GM19328 (cell line): Measurements from ENCODE around the gene ZC2HC1C.

Experiments used
- ATAC-seq: cut with Tn5 transposase; IDR thresholded peaks from one replicate; pipeline ENCODE4 v1.9.1; 2021; ENCODE audit warnings: mild to moderate bottlenecking, moderate library complexity; ENCODE audit not compliant: unreplicated experiment

ZC2HC1C gene, protein sequence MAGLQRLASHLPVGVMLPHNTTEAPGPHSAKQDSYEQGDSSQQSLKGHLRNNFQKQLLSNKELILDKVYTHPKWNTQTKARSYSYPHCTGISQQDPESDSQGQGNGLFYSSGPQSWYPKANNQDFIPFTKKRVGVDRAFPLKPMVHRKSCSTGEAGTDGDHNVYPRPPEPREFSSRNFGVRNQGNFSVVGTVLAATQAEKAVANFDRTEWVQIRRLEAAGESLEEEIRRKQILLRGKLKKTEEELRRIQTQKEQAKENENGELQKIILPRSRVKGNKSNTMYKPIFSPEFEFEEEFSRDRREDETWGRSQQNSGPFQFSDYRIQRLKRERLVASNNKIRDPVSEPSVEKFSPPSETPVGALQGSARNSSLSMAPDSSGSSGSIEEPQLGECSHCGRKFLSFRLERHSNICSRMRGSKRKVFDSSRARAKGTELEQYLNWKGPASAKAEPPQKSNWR

DNA sequence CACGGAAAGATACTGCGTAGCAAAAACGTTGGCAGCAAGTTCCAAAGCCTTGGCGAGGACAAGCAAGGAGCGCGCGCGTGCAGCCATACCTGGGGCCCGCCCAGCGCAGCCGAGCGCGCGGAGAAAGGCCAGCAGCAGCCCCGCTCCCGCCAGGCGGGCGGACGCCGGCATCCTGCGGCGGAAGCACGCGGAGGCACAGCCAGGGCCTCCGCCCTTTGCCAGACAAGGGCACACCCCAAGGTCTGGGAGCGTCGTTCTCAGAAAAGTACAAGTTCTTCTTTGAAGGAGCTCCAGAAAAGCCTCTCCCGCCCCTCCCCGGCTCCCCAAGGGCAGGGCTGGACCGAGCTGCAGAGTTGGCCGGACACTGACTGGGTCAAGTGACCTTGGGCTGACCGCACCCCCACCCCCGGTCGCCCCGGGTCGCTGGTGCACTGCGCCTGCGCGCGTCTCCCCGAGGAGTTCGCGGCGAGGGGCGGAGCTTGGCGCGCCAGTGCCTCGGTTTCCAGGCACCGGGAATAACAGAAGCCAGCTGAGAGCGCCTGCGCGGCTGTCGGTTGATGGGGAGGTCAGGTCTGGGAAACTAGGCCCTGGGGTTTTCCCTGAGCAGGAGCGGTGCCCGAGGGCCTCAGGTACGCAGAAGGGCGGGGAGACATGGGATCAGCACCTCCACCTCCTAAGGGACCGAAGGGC is at the start of gene ZC2HC1C:
TSS of gene ZC2HC1C (plus strand) at position 521 of the 690 bp plus-strand sequence. CDS start 933 bp downstream, outside the sequence.
- peak; percentile 60 for ATAC-seq

DNA sequence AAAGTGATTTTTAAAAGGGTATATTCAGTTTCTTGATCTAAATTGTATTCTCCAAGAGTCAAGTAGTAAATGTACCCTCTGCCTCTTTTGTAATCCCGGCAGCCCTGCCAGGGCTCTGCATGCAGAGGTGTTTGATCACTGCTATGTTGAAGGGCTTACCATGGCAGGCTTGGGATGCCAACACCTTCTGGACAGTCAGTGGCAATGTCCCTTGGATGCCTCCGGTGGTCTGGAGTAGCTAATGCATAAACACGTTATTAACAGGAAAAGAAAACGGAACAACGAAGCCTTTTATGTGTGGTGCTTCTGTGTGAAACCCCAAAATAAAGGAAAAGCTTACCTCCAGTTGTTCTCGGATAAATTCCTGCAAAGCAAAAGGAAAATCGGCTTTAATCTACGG is 46.8 kb upstream of the ZC2HC1C start:
- no peak for ATAC-seq

DNA sequence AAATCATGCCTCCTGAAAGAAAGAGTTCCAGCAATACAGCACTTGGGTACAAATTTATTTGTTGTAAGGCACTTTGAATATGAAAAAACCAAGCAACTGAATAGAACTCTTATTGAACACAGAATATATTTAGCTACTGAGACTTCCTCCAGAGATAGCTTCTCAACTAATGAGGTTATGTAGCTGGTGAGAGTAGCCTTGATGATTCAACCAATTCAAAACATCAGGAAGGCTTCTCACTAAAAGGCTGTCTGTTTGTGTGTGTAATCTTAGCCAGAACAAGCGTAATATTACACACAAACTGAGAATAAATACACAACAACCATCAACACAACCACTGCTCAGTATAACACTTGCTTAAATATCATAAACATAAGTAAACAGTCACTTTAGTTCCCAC is 46.3 kb upstream of the ZC2HC1C start:
- no peak for ATAC-seq

DNA sequence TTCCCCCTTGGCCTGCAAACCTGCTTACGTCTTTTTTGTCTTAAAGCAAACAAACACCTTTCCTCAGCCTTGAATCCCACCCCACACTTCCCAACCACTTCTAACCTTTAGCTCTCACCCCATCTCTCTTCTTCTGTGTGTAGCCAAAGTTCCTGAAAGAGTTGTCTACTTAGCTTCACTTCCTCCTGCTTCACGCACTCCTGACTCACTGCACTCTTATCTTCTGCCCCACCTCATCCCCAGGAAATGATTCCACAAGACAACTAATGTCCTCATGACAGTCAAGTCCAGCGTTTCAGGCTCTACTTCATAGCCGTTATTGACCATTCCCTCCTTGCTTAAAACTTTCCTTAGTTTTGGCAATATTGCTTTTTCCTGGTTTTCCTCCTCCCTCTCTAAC is 44.4 kb upstream of the ZC2HC1C start:
- no peak for ATAC-seq

DNA sequence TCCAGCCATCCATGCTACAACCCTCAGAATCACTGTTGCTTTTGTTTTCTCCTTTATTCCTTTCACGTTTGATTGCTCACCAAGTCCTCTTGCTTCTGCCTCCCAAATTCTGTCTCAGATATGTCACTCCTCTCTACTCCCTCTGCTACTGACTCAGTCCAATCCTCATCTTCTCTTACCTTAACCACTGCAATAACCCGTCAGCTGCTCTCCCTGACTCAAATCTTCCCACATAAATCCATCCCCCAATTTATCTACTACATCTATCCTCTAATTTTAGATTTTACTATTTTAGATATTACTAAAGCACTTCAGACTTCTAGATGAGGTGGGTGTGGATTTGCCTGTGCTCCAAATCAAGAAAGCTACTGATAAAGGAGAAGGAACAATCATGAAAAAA is 43.6 kb upstream of the ZC2HC1C start:
- ATAC-seq = no peak

DNA sequence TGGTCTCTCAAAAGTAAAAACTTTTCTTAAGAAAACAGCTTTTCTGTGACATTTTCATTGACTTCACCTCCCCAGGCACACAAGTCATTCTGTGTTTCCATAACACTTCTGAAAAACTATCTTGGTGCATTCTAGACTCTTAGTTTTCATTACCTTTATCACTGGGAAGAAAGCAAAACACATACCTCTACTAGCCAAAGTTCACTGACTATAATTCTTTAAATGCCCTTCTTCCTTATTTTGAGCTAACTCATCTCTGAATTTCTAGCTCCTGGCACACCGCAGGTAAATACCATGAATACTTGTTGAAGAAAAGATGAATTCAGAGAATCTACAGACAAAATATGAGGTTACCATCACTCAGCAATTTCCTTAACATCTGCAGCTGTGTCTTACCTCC is 39.3 kb upstream of the ZC2HC1C start:
- ATAC-seq = no peak

DNA sequence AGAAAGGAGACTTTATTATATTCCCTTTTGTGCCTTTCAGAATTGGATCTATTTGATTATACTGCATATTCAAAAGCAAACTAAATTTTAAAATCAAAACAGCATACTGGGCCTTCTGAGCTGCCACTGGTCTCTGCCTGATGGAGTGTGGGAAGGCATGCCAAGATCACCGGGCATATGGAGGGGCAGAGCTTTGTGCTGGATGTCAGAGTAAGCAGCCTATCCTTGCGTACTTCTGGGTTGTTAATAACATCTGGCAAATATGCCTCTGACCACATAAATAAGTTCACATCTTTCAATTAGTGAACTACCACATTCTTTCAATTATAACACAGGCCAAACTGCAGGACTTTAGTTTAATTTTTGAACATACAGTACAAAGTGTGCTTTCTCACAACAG is 36.5 kb upstream of the ZC2HC1C start:
- ATAC-seq = no peak

DNA sequence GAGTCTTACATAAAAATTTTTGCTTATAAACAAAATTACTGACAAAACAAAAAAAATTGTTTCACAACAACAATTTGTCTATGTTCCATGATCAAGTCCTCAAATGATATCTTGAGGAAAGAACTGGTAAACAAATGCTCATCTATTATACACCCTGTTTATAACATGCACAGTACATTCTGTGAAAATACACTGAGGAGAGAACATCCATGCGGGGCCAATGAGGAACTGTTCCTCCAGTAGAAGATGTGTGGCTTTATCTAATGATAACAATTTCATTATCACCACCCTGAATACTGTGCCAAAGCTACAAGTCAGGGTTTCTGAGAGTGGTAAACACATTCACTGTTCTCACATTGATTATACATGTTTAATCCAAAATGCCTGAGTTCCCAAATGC is 28.9 kb upstream of the ZC2HC1C start:
- ATAC-seq = no peak

DNA sequence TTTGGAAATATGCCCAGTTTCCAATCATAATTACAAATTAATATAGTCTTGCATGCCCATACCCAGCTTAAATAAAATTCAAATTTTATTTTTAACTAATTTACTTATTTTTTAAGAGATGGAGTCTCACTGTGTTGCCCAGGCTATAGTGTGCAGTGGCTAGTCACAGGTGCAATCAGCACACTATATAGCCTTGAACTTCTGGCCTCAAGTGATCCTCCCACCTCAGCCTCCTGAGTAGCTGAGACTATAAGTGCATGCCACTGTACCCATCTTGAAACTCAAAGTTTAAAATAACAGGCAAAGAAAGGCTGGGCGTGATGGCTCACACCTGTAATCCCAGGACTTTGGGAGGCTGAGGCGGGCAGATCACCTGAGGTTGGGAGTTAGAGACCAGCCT is 28.5 kb upstream of the ZC2HC1C start:
- ATAC-seq = no peak

DNA sequence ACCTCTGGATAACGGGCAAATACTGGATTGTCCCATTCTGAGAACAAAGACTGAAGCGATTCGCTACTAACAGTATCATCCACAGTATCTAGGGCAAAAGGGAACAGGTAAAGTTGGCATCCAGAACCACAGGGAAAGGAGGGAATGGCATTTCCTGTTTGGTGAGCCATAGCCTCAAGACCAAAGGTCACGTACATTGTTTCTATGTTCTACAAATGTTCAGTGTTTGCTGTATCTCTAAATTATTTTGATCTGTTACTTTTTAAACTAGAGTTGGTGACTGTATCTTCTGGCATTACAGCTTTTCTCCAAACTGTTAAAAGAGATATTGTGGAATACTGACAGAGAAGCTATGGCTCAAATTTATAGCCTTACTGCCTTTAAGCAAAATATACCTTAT is 27.8 kb upstream of the ZC2HC1C start:
- ATAC-seq = no peak

DNA sequence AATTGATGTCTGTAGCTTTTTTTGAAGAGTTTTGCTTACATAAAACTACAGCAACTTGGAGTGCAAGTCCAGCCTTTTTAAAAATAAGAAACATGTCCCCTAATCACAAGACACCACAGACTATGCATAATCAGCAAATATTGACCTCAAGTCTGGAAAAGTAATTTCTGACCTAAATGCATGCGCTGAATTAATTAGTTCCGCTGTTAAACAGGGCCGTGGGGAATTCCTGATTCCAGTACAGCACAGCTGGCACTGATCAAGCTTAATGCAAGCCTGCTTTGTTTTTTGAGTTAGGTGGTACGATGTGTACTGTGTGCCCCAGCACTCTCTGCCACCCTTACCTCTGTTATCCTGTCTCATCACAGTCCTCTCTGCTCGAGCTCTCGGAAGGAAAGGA is 27.4 kb upstream of the ZC2HC1C start:
- ATAC-seq = no peak

DNA sequence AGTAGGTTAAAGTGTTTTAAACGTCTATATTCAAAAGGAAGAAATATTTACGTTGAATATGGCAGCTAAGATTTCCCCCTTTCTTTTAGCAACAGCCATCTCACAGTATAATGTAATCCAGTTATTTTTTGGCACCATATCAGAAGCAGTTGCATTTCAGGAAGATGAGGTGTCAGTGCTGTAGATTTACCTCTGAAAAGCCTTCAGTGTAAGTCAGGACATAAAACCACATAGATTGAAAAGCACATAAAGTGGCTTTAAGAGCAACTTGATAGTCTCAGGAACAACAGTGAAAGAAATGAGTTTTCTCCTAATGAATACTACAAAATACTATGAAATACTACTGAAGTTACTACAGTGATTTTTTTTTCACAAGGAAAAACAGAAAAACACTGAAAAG is 25.1 kb upstream of the ZC2HC1C start:
- ATAC-seq = no peak

DNA sequence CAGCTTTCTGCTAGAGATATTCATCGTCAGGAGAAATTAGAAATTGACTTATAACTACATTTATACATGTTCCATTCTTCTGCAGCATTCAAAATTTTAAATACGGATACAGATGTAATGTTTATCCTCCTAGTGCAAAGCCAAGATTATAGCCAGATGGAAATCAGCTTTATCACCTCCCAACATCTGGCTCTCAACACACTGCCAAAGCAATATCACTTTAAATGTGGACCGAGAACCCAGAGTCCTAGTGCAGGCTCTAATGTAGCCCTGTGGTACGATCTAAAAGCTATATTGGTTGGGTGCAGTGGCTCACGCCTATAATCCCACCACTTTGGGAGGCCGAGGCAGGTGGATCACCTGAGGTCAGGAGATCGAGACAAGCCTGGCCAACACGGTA is 24.7 kb upstream of the ZC2HC1C start:
- no peak for ATAC-seq

DNA sequence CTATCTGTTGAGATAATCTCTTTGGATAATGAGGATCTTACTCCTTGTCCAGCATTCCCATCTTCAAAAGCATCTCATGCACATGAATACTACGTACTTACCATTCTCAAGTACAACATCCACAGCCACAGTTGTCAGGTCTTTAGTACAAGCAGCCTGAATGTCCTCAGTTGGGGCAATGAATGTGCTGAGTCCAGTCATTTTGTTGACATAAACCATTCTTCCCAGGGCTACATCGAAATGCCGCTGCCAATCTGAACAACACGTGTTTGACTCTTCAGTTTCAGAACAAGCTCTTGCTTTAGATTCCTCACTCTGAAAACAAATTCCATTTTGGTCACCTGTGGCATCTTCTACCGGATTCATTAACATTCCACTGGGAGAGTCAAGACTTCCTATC is 23.2 kb upstream of the ZC2HC1C start:
- ATAC-seq = no peak

DNA sequence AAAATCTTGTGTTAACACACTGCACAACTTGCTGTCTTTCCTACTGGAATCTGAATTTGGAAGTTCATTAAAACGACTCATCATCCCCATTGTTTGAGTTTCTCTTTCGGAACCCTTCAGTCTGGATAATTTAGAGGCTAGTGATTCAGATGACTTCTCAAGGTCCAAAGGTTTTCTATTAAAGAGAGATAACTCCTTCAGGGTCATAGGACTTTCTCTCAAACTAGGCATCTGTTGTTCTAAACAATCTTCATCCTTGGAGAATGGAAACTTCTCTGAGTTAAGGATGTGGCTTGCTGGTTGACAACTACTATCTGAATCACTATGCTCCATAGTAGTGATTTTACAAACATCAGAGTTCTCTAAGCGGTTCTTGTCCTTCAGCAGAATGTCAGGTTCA is 22.5 kb upstream of the ZC2HC1C start:
- ATAC-seq = no peak

DNA sequence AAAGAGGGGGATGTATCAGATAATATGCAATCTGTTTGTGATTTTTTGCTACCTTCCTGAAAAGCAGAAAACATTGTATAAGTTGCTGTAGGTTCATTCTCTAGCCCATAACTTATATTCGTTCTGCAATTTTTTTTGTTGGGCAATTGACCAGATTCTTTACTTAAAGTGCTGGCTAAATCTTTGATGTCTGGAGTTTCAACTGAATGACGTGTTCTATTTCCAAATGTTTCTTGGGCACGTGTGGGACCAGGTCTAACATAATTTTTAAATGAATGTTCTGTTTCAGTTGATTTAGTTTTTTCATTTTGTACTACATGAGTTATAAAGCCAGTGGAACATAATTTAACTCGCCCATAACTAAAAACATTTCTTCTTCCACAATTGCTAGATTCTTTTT is 21.9 kb upstream of the ZC2HC1C start:
- no peak for ATAC-seq

DNA sequence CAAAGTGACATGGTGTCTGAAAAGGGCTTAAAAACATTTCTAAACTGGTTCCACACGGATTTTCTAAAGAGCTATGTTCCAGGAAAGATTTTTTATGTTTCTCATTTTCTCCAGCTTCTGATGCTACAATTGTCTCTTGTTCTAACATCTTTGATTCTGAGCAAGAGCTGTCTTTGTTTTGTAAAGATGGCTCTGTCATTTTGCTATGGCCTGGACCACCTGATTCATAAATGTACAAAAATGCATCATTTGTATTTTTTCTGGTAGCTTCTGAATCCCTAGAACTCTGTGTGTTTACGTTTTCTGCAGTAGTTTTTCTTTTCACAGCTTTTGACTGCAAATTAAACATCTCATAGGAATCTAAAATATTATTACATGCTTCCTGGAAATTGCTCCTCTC is 21.3 kb upstream of the ZC2HC1C start:
- no peak for ATAC-seq

DNA sequence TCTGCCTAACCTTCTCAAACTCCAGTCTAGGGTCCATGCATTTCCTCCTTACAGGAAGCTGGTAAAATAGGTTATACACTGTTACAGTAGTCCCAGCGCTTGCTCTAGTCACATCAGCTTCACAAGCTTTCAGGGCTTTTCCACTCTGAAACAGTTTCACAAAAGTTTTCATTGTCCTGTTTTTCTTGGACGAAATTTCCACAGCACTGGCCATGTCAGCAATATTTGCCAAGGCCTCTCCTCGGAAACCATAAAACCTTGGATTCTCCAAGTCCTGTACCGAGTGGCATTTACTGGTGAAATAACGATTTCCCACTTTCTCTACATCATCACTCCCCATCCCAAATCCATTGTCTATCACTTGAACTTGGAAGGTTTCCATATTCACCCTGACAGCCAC is 20.3 kb upstream of the ZC2HC1C start:
- no peak for ATAC-seq

DNA sequence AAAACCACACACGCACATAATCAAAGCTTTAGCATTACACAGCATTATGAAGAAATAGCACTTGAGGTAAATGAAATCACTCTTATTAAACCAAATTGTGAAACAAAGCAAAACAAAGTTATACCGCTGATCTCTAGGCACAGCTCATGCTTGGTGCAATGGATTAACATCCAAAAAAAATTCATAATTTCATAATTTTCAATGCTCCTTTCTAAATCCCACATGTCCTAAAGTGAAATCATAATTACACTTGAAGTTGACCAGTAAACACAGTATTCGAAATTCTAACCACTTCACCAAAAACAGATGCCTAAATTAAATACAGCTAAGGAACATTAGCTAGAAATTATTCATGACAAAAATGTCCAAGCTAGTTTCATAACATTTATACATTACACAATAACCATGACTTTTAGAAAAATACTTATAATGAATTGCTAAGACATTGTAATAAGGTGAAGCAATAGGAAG is 19.7 kb upstream of the ZC2HC1C start:
- ATAC-seq = no peak

DNA sequence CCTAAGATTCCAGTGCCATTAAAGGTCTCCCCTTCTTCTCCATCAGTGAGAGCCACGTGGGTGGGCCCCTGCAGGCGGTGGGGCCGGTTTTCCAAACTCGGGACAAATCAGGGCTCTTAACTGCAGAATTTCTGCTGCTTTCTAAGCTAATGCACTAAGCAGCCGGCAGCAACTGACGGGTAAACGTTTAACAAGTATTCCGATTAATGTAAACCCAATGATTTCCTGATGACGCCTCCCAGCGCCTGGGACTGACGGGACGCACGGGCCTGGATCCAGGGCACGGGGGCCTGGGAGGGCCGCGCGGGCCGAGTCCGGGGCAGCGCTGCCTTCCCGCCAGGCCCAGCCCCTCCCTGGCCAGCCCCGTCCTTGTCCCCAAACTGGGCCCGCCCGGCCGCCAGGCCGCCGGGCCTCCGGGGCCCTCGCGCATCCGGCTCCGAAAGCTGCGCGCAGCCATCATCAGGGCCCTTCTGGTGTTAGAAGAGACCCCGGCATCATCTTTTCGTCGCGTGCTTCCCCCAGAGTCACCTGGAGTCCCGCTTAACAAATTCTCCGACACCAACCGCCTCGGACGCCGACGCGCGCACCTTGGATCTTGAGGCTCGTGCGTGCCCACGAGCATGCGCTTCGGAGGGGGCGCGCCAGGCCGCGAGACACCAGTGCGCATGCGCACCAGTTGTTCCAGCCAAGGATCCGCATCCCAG is 18.4 kb upstream of the ZC2HC1C start, which contains the start of gene MLH3:
TSS of gene MLH3 (minus strand) at position 616 of the 704 bp plus-strand sequence. CDS start 1,812 bp downstream, outside the sequence.
- ATAC-seq = no peak

DNA sequence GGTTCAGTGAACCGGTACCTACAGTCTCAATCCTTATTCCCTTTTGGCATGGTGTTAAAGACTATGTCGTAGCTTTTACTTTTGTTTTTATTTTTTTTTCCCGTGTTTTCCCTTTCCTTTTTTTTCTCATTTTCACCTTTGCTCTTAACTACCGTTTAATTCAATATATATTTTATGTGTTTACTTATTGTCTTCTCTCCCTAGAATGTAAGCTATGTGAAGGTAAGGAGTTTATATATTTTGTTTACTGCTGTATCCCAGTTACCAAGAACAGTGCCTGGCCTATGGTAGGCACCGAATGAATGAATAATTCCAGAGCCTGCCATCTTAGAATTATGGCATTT is 17.9 kb upstream of the ZC2HC1C start:
- ATAC-seq = no peak
